Osteocyte (in vitro differentiated cells): Measurements from ENCODE around the gene PLAC8L1. TPM values are rescaled to one million over a fixed set of nuclear protein-coding genes. Genes with fewer than 3 reads are reported as not detected.
"Not testable (repeated sequence)": the region's sequence is repeated elsewhere in the genome, so short reads cannot be mapped to it uniquely, and the experiment has no call there.

ENCODE experiments used
- DNase-seq: peaks from one replicate; pipeline ENCODE4 v3.0.0; 2021; ENCODE audit warnings: mixed read lengths; ENCODE audit not compliant: unreplicated experiment; ENCODE audit errors: extremely low spot score
- H3K27ac Mint-ChIP-seq: one replicate; pipeline ENCODE4 v1.8.0; 2021; ENCODE audit warnings: mild to moderate bottlenecking, mixed read lengths; ENCODE audit not compliant: unreplicated experiment
- H3K27me3 Mint-ChIP-seq: one replicate; pipeline ENCODE4 v1.8.0; 2021; ENCODE audit warnings: mixed read lengths; ENCODE audit not compliant: unreplicated experiment
- H3K36me3 Mint-ChIP-seq: one replicate; pipeline ENCODE4 v1.8.0; 2021; ENCODE audit warnings: mixed read lengths; ENCODE audit not compliant: unreplicated experiment
- H3K4me1 Mint-ChIP-seq: one replicate; pipeline ENCODE4 v1.8.0; 2021; ENCODE audit warnings: mixed read lengths; ENCODE audit not compliant: unreplicated experiment
- H3K4me3 Mint-ChIP-seq: one replicate; pipeline ENCODE4 v1.8.0; 2021; ENCODE audit warnings: mild to moderate bottlenecking, moderate library complexity, mixed read lengths; ENCODE audit not compliant: unreplicated experiment
- H3K9me3 Mint-ChIP-seq: one replicate; pipeline ENCODE4 v1.8.0; 2021; ENCODE audit warnings: mixed read lengths; ENCODE audit not compliant: unreplicated experiment
- total RNA-seq: library from RNA; stranded (reverse); gene quantifications from 2 replicates; pipeline ENCODE4 v1.2.1, GENCODE V29; 2021
- TF ChIP-seq, protein P1 (sequence below): fragments of 200-600 bp; sonication (generic); IDR thresholded peaks from 2 replicates; pipeline ENCODE4 v1.5.0; 2021; ENCODE audit warnings: antibody characterized with exemption, mild to moderate bottlenecking, moderate library complexity

The PLAC8L1 gene
- total RNA-seq, 1 donor from 2014 or later: 2.1 TPM

DNA sequence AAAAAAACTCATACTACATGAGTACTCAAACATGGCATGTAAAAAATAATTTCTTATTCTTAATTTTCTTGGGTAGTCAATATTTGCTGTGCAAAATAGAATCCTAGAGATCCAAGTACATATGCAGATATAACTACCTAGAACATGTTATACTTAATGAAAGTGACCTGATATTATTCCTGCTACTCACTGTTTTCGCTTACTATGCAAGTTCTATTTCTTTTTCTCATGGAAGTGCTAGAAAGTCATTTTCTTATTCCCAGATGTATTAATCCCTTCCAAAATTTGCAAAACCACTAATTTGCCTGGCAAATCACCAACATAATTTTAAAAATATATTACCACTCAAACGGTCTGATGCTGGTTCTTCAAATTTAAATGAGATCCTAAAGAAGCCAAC lies 19.2 kb upstream of the PLAC8L1 start:
- no peaks in the 10 kb centered on the region for H3K9me3 Mint-ChIP-seq
- TF ChIP-seq, protein P1, sequence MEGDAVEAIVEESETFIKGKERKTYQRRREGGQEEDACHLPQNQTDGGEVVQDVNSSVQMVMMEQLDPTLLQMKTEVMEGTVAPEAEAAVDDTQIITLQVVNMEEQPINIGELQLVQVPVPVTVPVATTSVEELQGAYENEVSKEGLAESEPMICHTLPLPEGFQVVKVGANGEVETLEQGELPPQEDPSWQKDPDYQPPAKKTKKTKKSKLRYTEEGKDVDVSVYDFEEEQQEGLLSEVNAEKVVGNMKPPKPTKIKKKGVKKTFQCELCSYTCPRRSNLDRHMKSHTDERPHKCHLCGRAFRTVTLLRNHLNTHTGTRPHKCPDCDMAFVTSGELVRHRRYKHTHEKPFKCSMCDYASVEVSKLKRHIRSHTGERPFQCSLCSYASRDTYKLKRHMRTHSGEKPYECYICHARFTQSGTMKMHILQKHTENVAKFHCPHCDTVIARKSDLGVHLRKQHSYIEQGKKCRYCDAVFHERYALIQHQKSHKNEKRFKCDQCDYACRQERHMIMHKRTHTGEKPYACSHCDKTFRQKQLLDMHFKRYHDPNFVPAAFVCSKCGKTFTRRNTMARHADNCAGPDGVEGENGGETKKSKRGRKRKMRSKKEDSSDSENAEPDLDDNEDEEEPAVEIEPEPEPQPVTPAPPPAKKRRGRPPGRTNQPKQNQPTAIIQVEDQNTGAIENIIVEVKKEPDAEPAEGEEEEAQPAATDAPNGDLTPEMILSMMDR: no peak
- H3K4me3 Mint-ChIP-seq: no peak overlapping the region
- peaks cover 61% of the 10 kb centered on the region for H3K36me3 Mint-ChIP-seq
- H3K27ac Mint-ChIP-seq: no peak overlapping the region
- H3K4me1 Mint-ChIP-seq: peaks cover 4% of the 10 kb centered on the region
- H3K27me3 Mint-ChIP-seq: no peaks in the 10 kb centered on the region
- DNase-seq: no peak

DNA sequence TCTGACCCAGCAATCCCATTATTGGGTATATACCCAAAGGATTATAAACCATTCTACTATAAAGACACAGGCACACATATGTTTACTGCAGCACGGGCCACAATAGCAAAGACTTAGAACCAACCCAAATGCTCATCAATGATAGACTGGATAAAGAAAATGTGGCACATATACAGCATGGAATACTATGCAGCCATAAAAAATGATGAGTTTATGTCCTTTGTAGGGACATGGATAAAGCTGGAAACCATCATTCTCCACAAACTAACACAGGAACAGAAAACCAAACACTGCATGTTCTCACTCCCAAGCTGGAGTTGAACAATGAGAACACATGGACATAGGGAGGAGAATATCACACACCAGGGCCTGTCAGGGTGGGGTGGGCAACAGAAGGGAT lies 16.1 kb upstream of the PLAC8L1 start:
- H3K36me3 Mint-ChIP-seq: peaks cover 72% of the 10 kb centered on the region

DNA sequence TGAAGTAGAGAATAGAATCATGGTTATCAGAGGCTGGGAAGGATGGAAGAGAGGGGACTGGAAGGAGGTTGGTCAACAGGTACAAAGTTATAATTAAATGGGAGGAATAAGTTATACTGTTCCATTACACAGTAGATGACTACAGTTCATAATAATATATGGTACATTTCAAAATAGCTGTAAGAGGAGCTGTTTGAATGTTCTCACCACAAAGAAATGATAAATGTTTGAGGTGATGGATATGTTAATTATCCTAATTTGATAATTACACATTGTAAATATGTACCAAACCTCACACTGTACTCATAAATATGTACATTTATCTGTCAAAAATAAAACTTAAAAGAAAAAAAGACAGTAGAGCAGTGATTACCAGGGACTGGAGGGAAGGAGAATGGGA lies 12.9 kb upstream of the PLAC8L1 start:
- Mint-ChIP-seq H3K4me3 (no peak overlapping the region), H3K9me3 (no peaks in the 10 kb centered on the region), H3K27me3 (no peaks in the 10 kb centered on the region), H3K4me1 (no peaks in the 10 kb centered on the region), H3K27ac (no peak overlapping the region), H3K36me3 (peaks cover 61% of the 10 kb centered on the region)
- TF ChIP-seq, protein P1: no peak
- no peak for DNase-seq

More for the DNA sequence above, 16.1 kb upstream of the PLAC8L1 start:
- DNase-seq, H3K27me3 Mint-ChIP-seq, H3K9me3 Mint-ChIP-seq, H3K4me3 Mint-ChIP-seq, H3K4me1 Mint-ChIP-seq, H3K27ac Mint-ChIP-seq: not testable (repeated sequence)

DNA sequence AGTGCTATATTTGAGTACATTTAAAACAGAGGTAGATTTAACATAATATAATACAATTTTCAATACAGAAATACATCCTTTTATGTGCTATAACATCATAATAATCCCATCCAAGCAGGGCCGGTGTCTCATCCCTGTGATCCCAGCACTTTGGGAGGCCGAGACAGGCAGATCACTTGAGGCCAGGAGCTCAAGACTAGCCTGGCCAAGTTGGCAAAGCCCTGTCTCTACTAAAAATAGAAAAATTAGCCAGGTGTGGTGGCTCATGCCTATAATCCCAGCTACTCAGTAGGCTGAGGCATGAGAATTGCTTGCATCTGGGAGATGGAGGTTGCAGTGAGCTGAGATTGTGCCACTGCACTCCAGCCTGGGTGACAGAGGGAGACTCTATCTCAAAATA lies 11.8 kb upstream of the PLAC8L1 start:
- H3K4me1 Mint-ChIP-seq, H3K9me3 Mint-ChIP-seq, DNase-seq, H3K27me3 Mint-ChIP-seq, H3K27ac Mint-ChIP-seq, H3K4me3 Mint-ChIP-seq: not testable (repeated sequence)
- peaks cover 59% of the 10 kb centered on the region for H3K36me3 Mint-ChIP-seq

DNA sequence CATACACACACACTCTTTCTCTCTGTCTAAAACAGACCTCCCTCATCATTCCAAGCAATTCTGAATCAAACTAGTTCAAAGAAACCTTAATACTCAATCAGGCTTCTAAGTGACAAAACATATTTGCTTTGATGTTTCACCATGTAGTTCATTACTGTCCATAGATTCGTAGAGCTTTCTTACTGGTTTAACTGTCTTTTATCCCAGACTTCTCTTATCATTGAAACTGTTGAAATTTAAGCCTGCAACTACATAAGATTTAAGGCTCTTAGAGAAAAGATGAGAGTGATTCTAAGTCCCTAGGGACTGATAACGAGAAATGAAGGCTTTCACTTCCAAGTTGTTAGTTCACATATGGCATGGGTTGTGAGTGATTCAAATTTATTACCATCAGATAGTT lies 11.0 kb upstream of the PLAC8L1 start:
- H3K27ac Mint-ChIP-seq: no peak overlapping the region
- no peak for DNase-seq
- H3K9me3 Mint-ChIP-seq: no peaks in the 10 kb centered on the region
- H3K36me3 Mint-ChIP-seq: peaks cover 55% of the 10 kb centered on the region
- TF ChIP-seq, protein P1: no peak
- no peak overlapping the region for H3K4me3 Mint-ChIP-seq
- H3K4me1 Mint-ChIP-seq: no peaks in the 10 kb centered on the region
- H3K27me3 Mint-ChIP-seq: no peaks in the 10 kb centered on the region

DNA sequence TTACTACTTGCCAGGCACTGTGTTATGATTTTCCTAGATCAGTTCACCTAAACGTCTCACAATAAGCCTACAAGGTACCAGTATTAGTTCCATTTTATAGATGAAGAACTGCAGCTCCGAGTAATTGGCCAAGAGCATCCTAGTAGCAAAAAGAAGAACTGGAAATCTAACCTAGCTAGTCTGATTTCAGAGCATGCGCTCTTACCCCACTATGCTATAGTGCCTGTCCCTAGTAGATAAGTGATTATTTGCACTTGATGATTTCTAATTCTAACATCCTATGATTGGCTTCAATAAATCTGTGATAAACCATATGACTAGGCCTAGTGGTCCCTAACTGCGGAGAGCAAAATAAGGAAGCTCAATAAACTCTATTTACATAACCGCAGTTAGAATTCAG lies 7.1 kb upstream of the PLAC8L1 start:
- H3K27ac Mint-ChIP-seq: no peak overlapping the region
- DNase-seq: no peak
- H3K4me1 Mint-ChIP-seq: peaks cover 5% of the 10 kb centered on the region
- peaks cover 23% of the 10 kb centered on the region for H3K36me3 Mint-ChIP-seq
- H3K9me3 Mint-ChIP-seq: no peaks in the 10 kb centered on the region
- TF ChIP-seq, protein P1: no peak
- no peak overlapping the region for H3K4me3 Mint-ChIP-seq
- no peaks in the 10 kb centered on the region for H3K27me3 Mint-ChIP-seq
